Measurements from ENCODE around the gene MCEMP1. TPM values are rescaled to one million over a fixed set of nuclear protein-coding genes. Genes with fewer than 3 reads are reported as not detected.

MCEMP1 gene
- total and polyA plus RNA-seq, 2 of the 4 experiments (the other 2 are of a cell fraction): 0.15 TPM; not detected in 1

DNA sequence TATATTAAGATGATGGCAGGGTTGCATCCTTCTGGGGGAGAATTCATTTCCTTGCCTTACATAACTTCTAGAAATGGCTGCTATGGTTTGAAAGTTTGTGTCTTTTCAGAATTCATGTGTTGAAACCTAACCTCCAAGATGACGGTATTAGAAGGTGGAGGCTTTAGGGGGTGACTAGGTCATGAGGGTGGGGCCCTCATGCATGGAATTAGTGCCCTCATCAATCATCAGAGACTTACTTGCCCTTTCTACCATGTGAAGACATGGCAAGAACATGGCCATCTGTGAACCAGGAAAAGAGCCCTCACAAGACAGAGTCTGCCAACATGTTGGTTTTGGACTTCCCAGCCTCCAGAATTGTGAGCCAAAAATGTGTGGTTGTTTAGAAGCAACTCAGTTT is 39.9 kb downstream of the MCEMP1 start:
- Histone ChIP-seq H2AK5ac (ENCODE audit: low read depth, low read length) (no peak overlapping the region), H3K4me2 (ENCODE audit: low read depth, low read length) (no peak overlapping the region), H3K36me3 (ENCODE audit: control insufficient read depth, insufficient read depth, low read length) (no peaks in the 10 kb centered on the region), H3K27ac (ENCODE audit: insufficient read depth, low read length) (no peak overlapping the region), H3K23ac (ENCODE audit: low read depth, low read length) (no peak overlapping the region), H2AK9ac (replicated peaks; ENCODE audit: low read depth, low read length, poor library complexity) (no peak overlapping the region), H3K9ac (ENCODE audit: low read depth, low read length) (no peak overlapping the region), H3K4me3 (ENCODE audit: insufficient read depth, low read depth, low read length) (no peak overlapping the region), H3K27me3 (ENCODE audit: control insufficient read depth, insufficient read depth, low read length) (peaks cover 4% of the 10 kb centered on the region), H4K5ac (ENCODE audit: low read depth, low read length) (no peak overlapping the region), H3K4ac (ENCODE audit: low read depth, low read length) (no peak overlapping the region), H2BK15ac (ENCODE audit: low read depth, low read length) (no peak overlapping the region), H4K20me1 (ENCODE audit: insufficient read depth, low read length) (no peaks in the 10 kb centered on the region), H3K18ac (ENCODE audit: low read depth, low read length) (no peak overlapping the region), H3K9me1 (ENCODE audit: insufficient read depth, low read length) (no peaks in the 10 kb centered on the region), H2BK120ac (ENCODE audit: low read depth, low read length) (no peak overlapping the region), H3K9me3 (ENCODE audit: control insufficient read depth, insufficient read depth, low read length) (peaks cover 2% of the 10 kb centered on the region; the same call in 1 of the 2 replicates), H4K8ac (ENCODE audit: low read depth in 2 of 2, low read length in 2 of 2) (no peak overlapping the region), H3K4me1 (ENCODE audit: control insufficient read depth, insufficient read depth, low read length) (no peaks in the 10 kb centered on the region), H4K91ac (ENCODE audit: insufficient read depth, low read depth, low read length) (no peak overlapping the region), H2BK5ac (ENCODE audit: low read depth, low read length, poor library complexity, severe bottlenecking) (no peak overlapping the region), H3K79me1 (ENCODE audit: low read depth in 1 of 2, low read length in 2 of 2) (no peaks in the 10 kb centered on the region), H3K14ac (replicated peaks; ENCODE audit: low read depth, low read length) (no peak overlapping the region), H2AFZ (replicated peaks; ENCODE audit: low read length, poor library complexity) (no peak overlapping the region), H3K56ac (ENCODE audit: extremely low read depth, insufficient read depth, low read length) (no peak overlapping the region), H2BK20ac (ENCODE audit: low read depth, low read length) (no peak overlapping the region)
- intact Hi-C loops (cut with micrococcal nuclease): no loop called here
- POLR2A ChIA-PET (ENCODE audit: unreplicated experiment): no interaction called here
- DNase-seq (no peak), ATAC-seq (ENCODE audit: low read depth) (no peak)
- WGBS, 2 experiments (ENCODE audit: extremely low coverage in 2 of 2, insufficient read length in 1 of 2): no CpG with 5 or more reads among the region's 1 CpG
- in situ Hi-C loops (cut with MboI; ENCODE audit: low sequenced_read_pairs): no loop called here
- CTCF ChIA-PET: no interaction called here
- dilution Hi-C loops (cut with HindIII; ENCODE audit: low sequenced_read_pairs, unreplicated experiment): no loop called here
- no TSS peak for BruUV-seq (replicated peaks)
- TF ChIP-seq SMC3 (IDR thresholded peaks at IDR 0.05; ENCODE audit: low read depth, low read length) (no peak), RAD21 (IDR thresholded peaks at IDR 0.05; ENCODE audit: low read length) (no peak), RCOR1 (IDR thresholded peaks at IDR 0.05; ENCODE audit: insufficient replicate concordance, low read length) (no peak), POLR2A (IDR thresholded peaks at IDR 0.05; ENCODE audit: low read depth, low read length) (no peak), CEBPB (IDR thresholded peaks at IDR 0.05; ENCODE audit: low read depth, low read length) (no peak), BHLHE40 (IDR thresholded peaks at IDR 0.05; ENCODE audit: low read depth, low read length) (no peak), FOS (IDR thresholded peaks at IDR 0.05; ENCODE audit: low read depth, low read length) (no peak), NFE2L2 (IDR thresholded peaks at IDR 0.05; ENCODE audit: low read depth, low read length) (no peak), CHD1 (IDR thresholded peaks at IDR 0.05; ENCODE audit: low read depth, low read length) (no peak), MAZ (IDR thresholded peaks at IDR 0.05; ENCODE audit: borderline replicate concordance, low read depth, low read length) (no peak), RFX5 (IDR thresholded peaks at IDR 0.05; ENCODE audit: low read depth, low read length) (no peak)
- TF ChIP-seq, protein P1, sequence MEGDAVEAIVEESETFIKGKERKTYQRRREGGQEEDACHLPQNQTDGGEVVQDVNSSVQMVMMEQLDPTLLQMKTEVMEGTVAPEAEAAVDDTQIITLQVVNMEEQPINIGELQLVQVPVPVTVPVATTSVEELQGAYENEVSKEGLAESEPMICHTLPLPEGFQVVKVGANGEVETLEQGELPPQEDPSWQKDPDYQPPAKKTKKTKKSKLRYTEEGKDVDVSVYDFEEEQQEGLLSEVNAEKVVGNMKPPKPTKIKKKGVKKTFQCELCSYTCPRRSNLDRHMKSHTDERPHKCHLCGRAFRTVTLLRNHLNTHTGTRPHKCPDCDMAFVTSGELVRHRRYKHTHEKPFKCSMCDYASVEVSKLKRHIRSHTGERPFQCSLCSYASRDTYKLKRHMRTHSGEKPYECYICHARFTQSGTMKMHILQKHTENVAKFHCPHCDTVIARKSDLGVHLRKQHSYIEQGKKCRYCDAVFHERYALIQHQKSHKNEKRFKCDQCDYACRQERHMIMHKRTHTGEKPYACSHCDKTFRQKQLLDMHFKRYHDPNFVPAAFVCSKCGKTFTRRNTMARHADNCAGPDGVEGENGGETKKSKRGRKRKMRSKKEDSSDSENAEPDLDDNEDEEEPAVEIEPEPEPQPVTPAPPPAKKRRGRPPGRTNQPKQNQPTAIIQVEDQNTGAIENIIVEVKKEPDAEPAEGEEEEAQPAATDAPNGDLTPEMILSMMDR (conservative IDR thresholded peaks at IDR 0.05; ENCODE audit: low read depth, low read length): no peak

Data from IMR-90 (cell line).